AG04450 (cell line): Measurements from ENCODE around the gene POU2F1. TPM values are rescaled to one million over a fixed set of nuclear protein-coding genes. Genes with fewer than 3 reads are reported as not detected.
"Not testable (repeated sequence)": the region's sequence is repeated elsewhere in the genome, so short reads cannot be mapped to it uniquely, and the experiment has no call there.

Experiments used
- CTCF ChIA-PET: fragments of 300-600, 350-600 bp; formaldehyde crosslinking; extraction: SDS; loops from one replicate; lab custom pipeline; 2022; ENCODE audit warnings: antibody characterized with exemption, inconsistent platforms; lab: Charles Lee
- POLR2A ChIA-PET: fragments of 350-600 bp; formaldehyde crosslinking; extraction: SDS; loops from one replicate; lab custom pipeline; 2021; ENCODE audit warnings: antibody characterized with exemption, inconsistent platforms; lab: Yijun Ruan, JAX
- DNase-seq: peaks from one replicate; pipeline ENCODE4 v3.0.0-alpha.2; 2011; ENCODE audit warnings: low read depth, low spot score
- H3K27ac ChIP-seq: one replicate; pipeline ENCODE4 v1.5.1; 2012; ENCODE audit warnings: low read depth, low read length, control low read depth
- H3K27me3 ChIP-seq: one replicate; pipeline ENCODE4 v1.6.0; 2012; ENCODE audit warnings: low read length; ENCODE audit not compliant: control insufficient read depth, insufficient read depth
- H3K4me3 ChIP-seq: 2 replicates; pipeline ENCODE4 v1.5.1; 2011; ENCODE audit warnings: mild to moderate bottlenecking, low read depth, low read length, control low read depth
- H3K9me3 ChIP-seq: 2 replicates; pipeline ENCODE4 v1.5.1; 2012; ENCODE audit warnings: low read length; ENCODE audit not compliant: control insufficient read depth, insufficient read depth
- CTCF ChIP-seq: IDR thresholded peaks from 2 replicates; pipeline ENCODE4 v1.5.1; 2011; ENCODE audit warnings: low read depth, low read length, control low read depth, inconsistent platforms
- polyA plus RNA-seq: library from polyadenylated mRNA; depleted of rRNA; stranded (reverse); fragments of >200 nt; gene quantifications from 2 replicates; pipeline ENCODE4 v1.2.3, GENCODE V29; 2011

POU2F1 gene
- polyA plus RNA-seq, 1 experiment, result 2.7 TPM

GRCh38 chr1:167238713-167239112 is 18.0 kb downstream of the POU2F1 start:
- no peak for TF ChIP-seq CTCF
- no peak overlapping the region for H3K27ac ChIP-seq
- no peaks in the 10 kb centered on the region for H3K27me3 ChIP-seq
- CTCF ChIA-PET, result no interaction called here
- no peak for DNase-seq
- no peaks in the 10 kb centered on the region for H3K9me3 ChIP-seq
- no peak overlapping the region for H3K4me3 ChIP-seq
- POLR2A ChIA-PET, result no interaction called here

GRCh38 chr1:167239257-167239656 is 18.6 kb downstream of the POU2F1 start:
- Histone ChIP-seq H3K9me3 (no peaks in the 10 kb centered on the region; the same call in 1 of the 2 replicates), H3K27ac (no peak overlapping the region), H3K27me3 (no peaks in the 10 kb centered on the region), H3K4me3 (no peak overlapping the region)
- TF ChIP-seq CTCF, result no peak
- no peak for DNase-seq
- ChIA-PET CTCF (interaction anchor here (2.8 kb wide), 1 partner anchor 19 kb away, joined by 36 read pairs; the partner anchor contains the start of gene POU2F1), POLR2A (no interaction called here)

DNA sequence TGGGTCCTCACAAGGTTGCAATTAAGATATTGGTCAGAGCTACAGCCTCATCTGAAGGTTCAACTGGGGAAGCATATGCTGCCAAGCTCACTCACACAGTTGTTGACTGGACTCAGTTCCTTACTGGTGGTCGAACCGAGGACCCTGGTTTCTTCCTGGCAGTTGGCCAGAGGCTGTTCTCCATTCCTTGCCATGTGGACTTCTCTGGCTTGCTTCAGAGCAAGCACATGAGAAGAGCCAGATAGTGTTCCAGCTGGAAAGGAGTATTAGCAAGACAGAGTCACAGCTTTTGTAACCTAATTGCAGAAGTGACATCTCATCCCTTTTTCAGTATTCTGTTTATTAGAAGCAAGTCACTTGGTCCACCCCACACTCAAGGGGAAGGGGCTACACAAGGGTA is 23.6 kb downstream of the POU2F1 start:
- DNase-seq, result no peak
- CTCF ChIA-PET, result interaction anchor here (2.1 kb wide), 1 partner anchor 24 kb away, joined by 24 read pairs; the partner anchor contains the start of gene POU2F1
- Histone ChIP-seq H3K9me3 (no peaks in the 10 kb centered on the region; the same call in 1 of the 2 replicates), H3K4me3 (no peak overlapping the region), H3K27me3 (no peaks in the 10 kb centered on the region), H3K27ac (no peak overlapping the region)
- POLR2A ChIA-PET, result no interaction called here
- TF ChIP-seq CTCF, result no peak

GRCh38 chr1:167245168-167245567 is 24.5 kb downstream of the POU2F1 start:
- CTCF ChIA-PET, result interaction anchor here (0.5 to 2.1 kb wide), 3 partner anchors 22 to 29 kb away, joined by 4 to 24 read pairs (median 5); partner anchors contain the start of gene POU2F1
- H3K9me3 ChIP-seq, H3K27me3 ChIP-seq, POLR2A ChIA-PET, H3K4me3 ChIP-seq, DNase-seq, H3K27ac ChIP-seq: not testable (repeated sequence)

DNA sequence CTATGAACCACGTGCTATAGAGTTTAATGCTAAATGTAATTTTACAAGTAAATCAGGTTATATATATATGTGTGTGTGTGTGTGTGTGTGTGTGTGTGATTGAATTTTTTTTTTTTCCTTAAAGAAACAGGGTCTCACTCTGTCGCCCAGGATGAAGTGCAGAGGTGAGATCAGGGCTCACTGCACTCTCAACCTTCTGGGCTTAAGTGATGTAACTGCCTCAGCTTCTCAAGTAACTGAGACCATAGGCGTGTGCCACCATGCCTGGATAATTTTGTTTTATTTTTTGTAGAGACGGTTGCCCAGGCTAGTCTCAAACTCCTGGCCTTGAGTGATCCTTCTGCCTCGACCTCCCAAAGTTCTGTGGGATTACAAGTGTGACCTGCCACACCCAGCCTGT is 26.3 kb downstream of the POU2F1 start:
- no peak for DNase-seq
- ChIA-PET POLR2A (no interaction called here), CTCF (interaction anchor here (1.2 to 1.8 kb wide), 2 partner anchors 22 to 27 kb away, joined by 4 to 8 read pairs; no protein-coding TSS in a partner anchor)
- Histone ChIP-seq H3K27ac (no peak overlapping the region), H3K9me3 (no peaks in the 10 kb centered on the region; the same call in 1 of the 2 replicates), H3K27me3 (no peaks in the 10 kb centered on the region), H3K4me3 (no peak overlapping the region)
- no peak for TF ChIP-seq CTCF
